MM.1S (cell line): ENCODE data around the gene FUS.

Experiments
- EZH2 ChIP-seq: fragments of 300-600 bp; sonication (generic); optimal IDR thresholded peaks from 2 replicates; pipeline ENCODE3; 2017; ENCODE audit warnings: low read depth, mild to moderate bottlenecking, antibody characterized with exemption, low read length, mixed read lengths
- EZH2phosphoT487 ChIP-seq: fragments of 300-600 bp; sonication (generic); IDR thresholded peaks from 2 replicates; pipeline ENCODE4 v1.6.1; 2018; ENCODE audit warnings: antibody characterized with exemption, low read length
- TF ChIP-seq, protein P1 (sequence below): fragments of 300-600 bp; sonication (generic); IDR thresholded peaks from 2 replicates; pipeline ENCODE4 v1.5.1; 2016; ENCODE audit warnings: antibody characterized with exemption, low read length, mixed read lengths

DNA sequence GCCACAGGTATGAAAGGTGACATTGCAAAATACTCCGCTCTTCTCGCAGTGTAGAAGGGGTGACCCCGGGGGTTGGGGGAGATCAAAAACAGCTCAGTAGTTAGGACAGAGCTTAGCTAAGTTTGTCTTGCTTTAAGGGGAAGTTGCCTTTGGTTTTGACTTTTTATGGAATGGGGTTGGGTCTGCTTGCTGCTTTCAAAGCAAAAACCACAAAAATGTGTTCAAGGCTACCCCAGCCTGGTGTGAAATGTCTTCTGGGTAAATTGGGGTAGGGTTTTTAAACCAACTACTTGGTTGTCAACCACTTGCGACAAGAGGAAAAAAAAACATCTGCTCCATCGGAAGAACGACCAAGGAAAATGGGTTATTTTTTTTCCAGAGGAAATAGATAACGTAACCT lies 6.2 kb downstream of the FUS start:
- TF ChIP-seq, protein P1, sequence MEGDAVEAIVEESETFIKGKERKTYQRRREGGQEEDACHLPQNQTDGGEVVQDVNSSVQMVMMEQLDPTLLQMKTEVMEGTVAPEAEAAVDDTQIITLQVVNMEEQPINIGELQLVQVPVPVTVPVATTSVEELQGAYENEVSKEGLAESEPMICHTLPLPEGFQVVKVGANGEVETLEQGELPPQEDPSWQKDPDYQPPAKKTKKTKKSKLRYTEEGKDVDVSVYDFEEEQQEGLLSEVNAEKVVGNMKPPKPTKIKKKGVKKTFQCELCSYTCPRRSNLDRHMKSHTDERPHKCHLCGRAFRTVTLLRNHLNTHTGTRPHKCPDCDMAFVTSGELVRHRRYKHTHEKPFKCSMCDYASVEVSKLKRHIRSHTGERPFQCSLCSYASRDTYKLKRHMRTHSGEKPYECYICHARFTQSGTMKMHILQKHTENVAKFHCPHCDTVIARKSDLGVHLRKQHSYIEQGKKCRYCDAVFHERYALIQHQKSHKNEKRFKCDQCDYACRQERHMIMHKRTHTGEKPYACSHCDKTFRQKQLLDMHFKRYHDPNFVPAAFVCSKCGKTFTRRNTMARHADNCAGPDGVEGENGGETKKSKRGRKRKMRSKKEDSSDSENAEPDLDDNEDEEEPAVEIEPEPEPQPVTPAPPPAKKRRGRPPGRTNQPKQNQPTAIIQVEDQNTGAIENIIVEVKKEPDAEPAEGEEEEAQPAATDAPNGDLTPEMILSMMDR, result no peak
- no peak for TF ChIP-seq EZH2
- no peak for TF ChIP-seq EZH2phosphoT487
